ENCODE measurements around the gene SNX10. TPM values are rescaled to one million over a fixed set of nuclear protein-coding genes. Genes with fewer than 3 reads are reported as not detected.

SNX10 gene
- total and polyA plus RNA-seq, 2 experiments from 2014 or later, result 0.60 to 1.5 TPM

DNA sequence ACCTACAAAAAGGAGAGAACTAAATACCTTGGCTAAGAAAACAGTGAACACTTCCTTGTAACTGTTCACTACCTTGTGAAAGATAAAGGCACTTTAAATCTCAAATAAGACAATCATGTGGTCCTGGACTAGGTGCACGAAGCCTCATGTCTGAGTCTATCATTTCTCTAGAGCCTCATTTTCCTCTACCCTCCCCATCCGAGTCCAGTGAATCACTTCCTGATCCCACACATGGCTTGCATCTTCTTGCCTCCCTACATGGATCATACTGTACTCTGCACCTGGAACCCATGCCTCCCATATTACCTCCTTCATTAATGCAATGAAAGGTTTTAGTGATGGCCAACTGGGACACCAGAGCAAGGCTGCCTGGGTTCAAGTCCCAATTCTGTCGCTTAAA is 34.5 kb downstream of the SNX10 start:
- WGBS, 2 experiments (ENCODE audit: low coverage in 1 of 2, low lambda C conversion rate in 2 of 2, missing lambda C conversion rate in 2 of 2), result 39 to 41% methylated on average over 3 of the region's 3 CpGs
- no peak overlapping the region for H3K4me3 ChIP-seq
- H2AFZ ChIP-seq, result no peak overlapping the region
- H3K4me2 ChIP-seq (ENCODE audit: unreplicated experiment), result no peak overlapping the region
- no peaks in the 10 kb centered on the region for H3K36me3 ChIP-seq (ENCODE audit: low read depth)
- no peaks in the 10 kb centered on the region for H4K20me1 ChIP-seq (ENCODE audit: insufficient read depth)
- in situ Hi-C loops (cut with MboI), result no loop called here
- no peaks in the 10 kb centered on the region for H3K9me3 ChIP-seq (ENCODE audit: low read depth)
- TF ChIP-seq EZH2phosphoT487 (IDR thresholded peaks at IDR 0.05; ENCODE audit: insufficient read depth, low read depth) (no peak), EZH2 (IDR thresholded peaks at IDR 0.05; ENCODE audit: insufficient read depth, poor library complexity, severe bottlenecking) (no peak)
- no peaks in the 10 kb centered on the region for H3K79me2 ChIP-seq (ENCODE audit: insufficient read depth)
- H3F3A ChIP-seq (ENCODE audit: insufficient read depth), result no peaks in the 10 kb centered on the region
- H3K27me3 ChIP-seq (replicated peaks; ENCODE audit: insufficient read depth), result no peaks in the 10 kb centered on the region
- H3K9ac ChIP-seq, result no peak overlapping the region
- no peak for DNase-seq
- H3K4me1 ChIP-seq (ENCODE audit: insufficient read depth), result no peaks in the 10 kb centered on the region
- H3K27ac ChIP-seq, result no peak overlapping the region
- no peaks in the 10 kb centered on the region for H3K9me2 ChIP-seq (ENCODE audit: insufficient read depth)

DNA sequence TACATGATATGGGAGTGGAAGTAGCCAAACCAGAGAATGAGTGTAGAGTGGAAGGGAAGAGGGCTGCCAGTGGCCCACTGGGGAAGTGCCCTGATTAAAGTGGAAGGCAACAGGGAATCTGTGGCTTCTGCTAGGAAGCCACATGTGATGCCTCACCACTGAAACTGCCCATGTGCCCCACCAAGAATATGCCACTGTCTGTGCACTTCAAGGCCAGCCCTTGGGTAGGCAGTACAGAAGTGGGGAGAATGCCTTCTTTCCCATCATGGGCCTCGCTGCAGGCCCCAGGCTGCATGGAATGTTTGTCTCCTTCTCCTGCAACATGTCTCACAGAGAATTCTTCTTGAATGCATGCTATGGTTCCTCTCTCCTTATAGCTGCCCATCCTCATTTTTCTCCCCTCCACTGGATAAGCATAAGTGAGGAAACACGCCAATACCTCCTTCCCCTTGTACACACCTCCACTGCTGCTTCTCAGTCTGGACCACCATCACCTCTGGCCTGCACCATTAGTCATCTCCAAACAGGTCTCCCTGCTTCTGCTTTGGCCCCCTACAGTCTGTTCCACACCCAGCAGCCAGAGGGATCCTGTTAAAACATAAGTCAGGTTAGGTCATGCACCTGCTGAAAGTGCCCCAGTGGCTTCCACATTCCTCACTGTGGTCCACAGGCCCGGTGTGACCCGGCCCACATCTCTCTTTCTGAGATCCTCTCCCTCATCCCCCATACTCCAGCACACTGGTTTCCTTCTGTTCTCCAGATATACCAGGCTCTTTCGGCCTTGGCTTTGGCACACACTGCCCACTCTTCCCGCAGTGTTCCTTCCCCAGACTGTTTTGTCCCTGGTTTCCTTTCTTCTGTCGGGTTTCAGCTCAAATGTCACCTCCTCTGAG is 37.1 kb downstream of the SNX10 start:
- TF ChIP-seq EZH2phosphoT487 (IDR thresholded peaks at IDR 0.05; ENCODE audit: insufficient read depth, low read depth) (no peak), EZH2 (IDR thresholded peaks at IDR 0.05; ENCODE audit: insufficient read depth, poor library complexity, severe bottlenecking) (no peak)
- Histone ChIP-seq H4K20me1 (ENCODE audit: insufficient read depth) (no peaks in the 10 kb centered on the region), H3K9me3 (ENCODE audit: low read depth) (no peaks in the 10 kb centered on the region), H3F3A (ENCODE audit: insufficient read depth) (no peaks in the 10 kb centered on the region), H3K4me1 (ENCODE audit: insufficient read depth) (no peaks in the 10 kb centered on the region), H3K27ac (no peak overlapping the region), H3K79me2 (ENCODE audit: insufficient read depth) (no peaks in the 10 kb centered on the region), H3K27me3 (replicated peaks; ENCODE audit: insufficient read depth) (no peaks in the 10 kb centered on the region), H3K36me3 (ENCODE audit: low read depth) (no peaks in the 10 kb centered on the region), H3K4me3 (no peak overlapping the region), H3K4me2 (ENCODE audit: unreplicated experiment) (no peak overlapping the region), H2AFZ (no peak overlapping the region), H3K9ac (no peak overlapping the region), H3K9me2 (ENCODE audit: insufficient read depth) (no peaks in the 10 kb centered on the region)
- 62 to 65% methylated on average over 7 of the region's 7 CpGs for WGBS, 2 experiments (ENCODE audit: low coverage in 1 of 2, low lambda C conversion rate in 2 of 2, missing lambda C conversion rate in 2 of 2)
- in situ Hi-C loops (cut with MboI), result no loop called here
- no peak for DNase-seq

GRCh38 chr7:26329520-26330255 is 38.0 kb downstream of the SNX10 start:
- H3K27me3 ChIP-seq (replicated peaks; ENCODE audit: insufficient read depth), result no peaks in the 10 kb centered on the region
- no peaks in the 10 kb centered on the region for H3K4me1 ChIP-seq (ENCODE audit: insufficient read depth)
- no peak overlapping the region for H3K9ac ChIP-seq
- no peak overlapping the region for H2AFZ ChIP-seq
- H3K27ac ChIP-seq, result no peak overlapping the region
- H3K4me3 ChIP-seq, result no peak overlapping the region
- no peaks in the 10 kb centered on the region for H4K20me1 ChIP-seq (ENCODE audit: insufficient read depth)
- no peaks in the 10 kb centered on the region for H3K79me2 ChIP-seq (ENCODE audit: insufficient read depth)
- no peaks in the 10 kb centered on the region for H3K36me3 ChIP-seq (ENCODE audit: low read depth)
- H3K9me2 ChIP-seq (ENCODE audit: insufficient read depth), result no peaks in the 10 kb centered on the region
- 67 to 76% methylated on average over 13 of the region's 13 CpGs for WGBS, 2 experiments (ENCODE audit: low coverage in 1 of 2, low lambda C conversion rate in 2 of 2, missing lambda C conversion rate in 2 of 2)
- TF ChIP-seq EZH2phosphoT487 (IDR thresholded peaks at IDR 0.05; ENCODE audit: insufficient read depth, low read depth), result no peak
- TF ChIP-seq EZH2 (IDR thresholded peaks at IDR 0.05; ENCODE audit: insufficient read depth, poor library complexity, severe bottlenecking), result no peak
- H3F3A ChIP-seq (ENCODE audit: insufficient read depth), result no peaks in the 10 kb centered on the region
- H3K4me2 ChIP-seq (ENCODE audit: unreplicated experiment), result no peak overlapping the region
- in situ Hi-C loops (cut with MboI), result no loop called here
- no peak for DNase-seq
- no peaks in the 10 kb centered on the region for H3K9me3 ChIP-seq (ENCODE audit: low read depth)

- no peak for DNase-seq
- Histone ChIP-seq H3K4me3 (no peak overlapping the region), H3K27ac (no peak overlapping the region), H3K9ac (no peak overlapping the region), H3K4me1 (ENCODE audit: insufficient read depth) (no peaks in the 10 kb centered on the region), H3K4me2 (ENCODE audit: unreplicated experiment) (no peak overlapping the region), H2AFZ (no peak overlapping the region), H3K27me3 (replicated peaks; ENCODE audit: insufficient read depth) (no peaks in the 10 kb centered on the region), H3K36me3 (ENCODE audit: low read depth) (no peaks in the 10 kb centered on the region), H3K79me2 (ENCODE audit: insufficient read depth) (no peaks in the 10 kb centered on the region), H4K20me1 (ENCODE audit: insufficient read depth) (no peaks in the 10 kb centered on the region), H3K9me2 (ENCODE audit: insufficient read depth) (no peaks in the 10 kb centered on the region), H3K9me3 (ENCODE audit: low read depth) (no peaks in the 10 kb centered on the region), H3F3A (ENCODE audit: insufficient read depth) (no peaks in the 10 kb centered on the region)
- 78% methylated on average over 4 of the region's 4 CpGs for WGBS, 2 experiments (ENCODE audit: low coverage in 1 of 2, low lambda C conversion rate in 2 of 2, missing lambda C conversion rate in 2 of 2)
- in situ Hi-C loops (cut with MboI), result no loop called here
- TF ChIP-seq EZH2phosphoT487 (IDR thresholded peaks at IDR 0.05; ENCODE audit: insufficient read depth, low read depth) (no peak), EZH2 (IDR thresholded peaks at IDR 0.05; ENCODE audit: insufficient read depth, poor library complexity, severe bottlenecking) (no peak)
These were observed 39.5 kb downstream of the SNX10 start for GRCh38 chr7:26331113-26331512.

Measured in GM23248 (cell line).